Activated B cell treated with CpG ODN at 0.5 μM for 24 hours (primary cell): Measurements from ENCODE around the gene ITPKC. TPM values are rescaled to one million over a fixed set of nuclear protein-coding genes. Genes with fewer than 3 reads are reported as not detected.

Source experiments
- ATAC-seq: fragments of 200-7000 bp; cut with Tn5 transposase; one replicate; pipeline ENCODE4 v1.10.0; 2021; ENCODE audit warnings: low read depth, mild to moderate bottlenecking, moderate library complexity
- CTCF ChIA-PET: fragments of 350-600 bp; sonication (Branson Sonifier 250); formaldehyde crosslinking; loops from one replicate; lab custom pipeline; 2021; ENCODE audit warnings: antibody characterized with exemption; lab: Charles Lee
- POLR2A ChIA-PET: fragments of 350-600 bp; sonication (Branson Sonifier 250); formaldehyde crosslinking; loops from one replicate; lab custom pipeline; 2021; ENCODE audit warnings: antibody characterized with exemption; lab: Charles Lee
- DNase-seq: peaks from one replicate; pipeline ENCODE4 v3.0.0; 2022
- H3K27ac Mint-ChIP-seq: one replicate; pipeline ENCODE4 v1.8.0; 2020; ENCODE audit warnings: mixed read lengths
- H3K27me3 Mint-ChIP-seq: one replicate; pipeline ENCODE4 v1.8.0; 2021; ENCODE audit warnings: mixed read lengths
- H3K36me3 Mint-ChIP-seq: one replicate; pipeline ENCODE4 v1.8.0; 2021; ENCODE audit warnings: low read depth, mixed read lengths
- H3K4me1 Mint-ChIP-seq: one replicate; pipeline ENCODE4 v1.8.0; 2021; ENCODE audit warnings: mixed read lengths
- H3K4me3 Mint-ChIP-seq: one replicate; pipeline ENCODE4 v1.8.0; 2020; ENCODE audit warnings: mild to moderate bottlenecking, mixed read lengths
- H3K9me3 Mint-ChIP-seq: one replicate; pipeline ENCODE4 v1.8.0; 2020; ENCODE audit warnings: mixed read lengths
- CTCF ChIP-seq: fragments of 200-600 bp; IDR thresholded peaks from one replicate; pipeline ENCODE4 v1.8.0; 2022; ENCODE audit warnings: antibody characterized with exemption, mild to moderate bottlenecking
- intact Hi-C: fragments of 100-400 bp; cut with micrococcal nuclease; formaldehyde crosslinking; loops from one replicate; pipeline ENCODE4 v1.15.1; 2024
- total RNA-seq: library from RNA; stranded (reverse); gene quantifications from 2 replicates; pipeline ENCODE4 v1.2.3, GENCODE V29; 2022

ITPKC gene
- 13.0 and 13.3 TPM in 2 replicates for total RNA-seq

DNA sequence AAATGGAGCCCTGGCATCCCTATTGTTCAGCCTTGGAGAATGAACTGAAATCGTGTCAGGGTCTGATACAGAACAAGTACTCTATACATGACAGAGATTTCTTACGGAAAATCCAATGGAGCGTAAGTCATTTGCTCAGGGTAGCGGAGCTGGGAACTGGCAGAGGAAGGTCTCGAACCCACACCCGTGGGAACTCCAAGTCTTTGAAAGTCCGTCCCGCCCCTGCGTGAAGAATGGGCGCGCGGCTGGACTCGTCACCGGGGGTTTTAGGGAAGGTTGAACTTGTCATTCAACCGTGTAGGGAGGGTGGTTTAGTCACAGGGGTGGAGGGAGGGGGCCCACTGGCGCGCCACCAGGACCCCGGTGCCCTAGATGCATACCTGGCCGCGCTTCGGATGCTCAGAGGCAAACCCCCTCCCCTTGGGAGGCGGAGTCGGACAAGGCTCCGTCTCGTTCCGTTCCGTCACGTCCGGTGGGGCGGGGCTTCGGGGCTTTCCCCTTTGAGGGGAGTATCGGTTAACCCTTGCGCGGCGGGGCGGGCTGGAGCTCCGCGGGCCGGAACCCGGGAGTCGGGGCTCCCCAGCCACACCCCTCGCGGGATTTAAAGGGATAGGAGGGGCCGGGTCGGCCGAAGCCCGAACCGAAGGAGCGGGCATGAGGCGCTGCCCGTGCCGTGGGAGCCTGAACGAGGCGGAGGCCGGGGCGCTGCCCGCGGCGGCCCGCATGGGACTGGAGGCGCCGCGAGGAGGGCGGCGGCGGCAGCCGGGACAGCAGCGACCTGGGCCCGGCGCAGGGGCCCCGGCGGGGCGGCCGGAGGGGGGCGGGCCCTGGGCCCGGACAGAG lies at the start of gene ITPKC, which contains the start of gene COQ8B:
Gene ITPKC, plus strand, starts transcription at position 631 of the 843 bp plus-strand sequence. Its CDS starts 24 bp downstream, at position 655.
Gene COQ8B, minus strand, starts transcription at position 405 of the 843 bp plus-strand sequence. CDS start 2,254 bp downstream, outside the sequence.
- Mint-ChIP-seq H3K27ac (peak within 1 kb of the TSS; percentile 95), H3K27me3 (no peaks in the 10 kb centered on the region), H3K4me1 (peaks cover 63% of the 10 kb centered on the region), H3K36me3 (peaks cover 31% of the 10 kb centered on the region), H3K4me3 (peak within 1 kb of the TSS; percentile 90), H3K9me3 (no peaks in the 10 kb centered on the region)
- no peak for TF ChIP-seq CTCF
- POLR2A ChIA-PET, result interaction anchor here (0.6 to 2.4 kb wide), 21 partner anchors 10 to 547 kb away, joined by 3 to 53 read pairs (median 5); partner anchors contain the start of genes ACTMAP, EGLN2, HNRNPUL1 and NUMBL
- intact Hi-C loops, result loop anchor here (1.0 to 10.0 kb wide), 8 partner anchors 26 to 636 kb away; partner anchors contain the start of genes ACTMAP, NUMBL and TGFB1
- ATAC-seq (peak; percentile 70), DNase-seq (peak; percentile 100)
- CTCF ChIA-PET, result interaction anchor here (1.0 to 1.8 kb wide), 5 partner anchors 53 to 104 kb away, joined by 3 to 8 read pairs (median 4); no protein-coding TSS in a partner anchor

- peaks cover 7% of the 10 kb centered on the region for H3K9me3 Mint-ChIP-seq
- CTCF ChIA-PET, result no interaction called here
- intact Hi-C loops, result no loop called here
Measured at GRCh38 chr19:40667602-40668001, 49.3 kb upstream of the ITPKC start.

DNA sequence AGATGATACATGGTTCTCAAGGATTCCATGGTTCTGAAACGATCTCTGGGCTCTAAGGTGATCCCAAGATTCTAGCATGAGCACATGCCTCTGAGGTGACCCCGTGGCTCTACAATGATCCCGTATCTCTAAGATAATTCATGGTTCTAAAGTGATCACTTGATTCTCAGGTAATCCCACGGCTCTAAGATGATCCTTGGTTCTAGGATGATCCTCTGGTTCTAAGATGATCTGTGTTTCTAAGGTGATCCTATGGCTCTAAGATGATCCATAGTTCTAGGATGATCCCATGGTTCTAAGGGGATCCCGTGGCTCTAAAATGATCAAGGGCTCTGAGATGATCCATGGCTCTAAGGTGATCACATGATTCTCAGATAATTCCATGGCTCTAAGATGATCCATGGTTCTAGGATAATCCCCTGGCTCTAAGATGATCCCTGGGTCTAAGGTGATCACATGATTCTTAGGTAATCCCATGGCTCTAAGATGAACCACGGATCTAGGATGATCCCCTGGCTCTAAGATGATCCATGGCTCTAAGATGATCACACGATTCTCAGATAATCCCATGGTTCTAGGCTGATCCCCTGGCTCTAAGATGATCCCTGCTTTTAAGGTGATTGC lies 47.8 kb upstream of the ITPKC start:
- ATAC-seq, result no peak

More at GRCh38 chr19:40667602-40668001, 49.3 kb upstream of the ITPKC start:
- ATAC-seq, result no peak
- POLR2A ChIA-PET, result interaction anchor here (0.6 kb wide), 1 partner anchor 153 kb away, joined by 8 read pairs; no protein-coding TSS in a partner anchor
- Mint-ChIP-seq H3K4me1 (peaks cover 13% of the 10 kb centered on the region), H3K27me3 (no peaks in the 10 kb centered on the region), H3K4me3 (no peak overlapping the region), H3K27ac (no peak overlapping the region), H3K36me3 (peaks cover 24% of the 10 kb centered on the region)
- TF ChIP-seq CTCF, result no peak
- DNase-seq, result no peak

GRCh38 chr19:40671404-40671803 lies 45.5 kb upstream of the ITPKC start:
- no peak for TF ChIP-seq CTCF
- Mint-ChIP-seq H3K36me3 (peaks cover 22% of the 10 kb centered on the region), H3K27ac (no peak overlapping the region), H3K4me1 (no peaks in the 10 kb centered on the region), H3K4me3 (no peak overlapping the region), H3K27me3 (no peaks in the 10 kb centered on the region), H3K9me3 (peaks cover 7% of the 10 kb centered on the region)
- ChIA-PET POLR2A (no interaction called here), CTCF (no interaction called here)
- ATAC-seq, result no peak
- DNase-seq, result no peak
- intact Hi-C loops, result no loop called here

More for the DNA sequence above, 47.8 kb upstream of the ITPKC start:
- Mint-ChIP-seq H3K9me3 (peaks cover 7% of the 10 kb centered on the region), H3K36me3 (peaks cover 22% of the 10 kb centered on the region), H3K4me3 (no peak overlapping the region), H3K27ac (no peak overlapping the region), H3K4me1 (no peaks in the 10 kb centered on the region), H3K27me3 (no peaks in the 10 kb centered on the region)
- no peak for DNase-seq
- intact Hi-C loops, result no loop called here
- POLR2A ChIA-PET, result no interaction called here
- CTCF ChIA-PET, result no interaction called here
- TF ChIP-seq CTCF, result no peak
